G401.6 (cell line): Measurements from ENCODE around the gene ARHGEF39.

ENCODE experiments used
- FAIRE-seq: peaks from 2 replicates; lab custom pipeline; 2012; peaks lifted over from hg19 to GRCh38; lab: Jason Lieb, UNC

Gene ARHGEF39

DNA sequence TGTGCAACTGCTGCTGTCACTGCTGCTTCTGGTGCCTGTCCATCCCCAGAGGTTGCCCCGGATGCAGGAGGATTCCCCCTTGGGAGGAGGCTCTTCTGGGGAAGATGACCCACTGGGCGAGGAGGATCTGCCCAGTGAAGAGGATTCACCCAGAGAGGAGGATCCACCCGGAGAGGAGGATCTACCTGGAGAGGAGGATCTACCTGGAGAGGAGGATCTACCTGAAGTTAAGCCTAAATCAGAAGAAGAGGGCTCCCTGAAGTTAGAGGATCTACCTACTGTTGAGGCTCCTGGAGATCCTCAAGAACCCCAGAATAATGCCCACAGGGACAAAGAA lies 9.0 kb upstream of the ARHGEF39 start:
- FAIRE-seq: no peak

DNA sequence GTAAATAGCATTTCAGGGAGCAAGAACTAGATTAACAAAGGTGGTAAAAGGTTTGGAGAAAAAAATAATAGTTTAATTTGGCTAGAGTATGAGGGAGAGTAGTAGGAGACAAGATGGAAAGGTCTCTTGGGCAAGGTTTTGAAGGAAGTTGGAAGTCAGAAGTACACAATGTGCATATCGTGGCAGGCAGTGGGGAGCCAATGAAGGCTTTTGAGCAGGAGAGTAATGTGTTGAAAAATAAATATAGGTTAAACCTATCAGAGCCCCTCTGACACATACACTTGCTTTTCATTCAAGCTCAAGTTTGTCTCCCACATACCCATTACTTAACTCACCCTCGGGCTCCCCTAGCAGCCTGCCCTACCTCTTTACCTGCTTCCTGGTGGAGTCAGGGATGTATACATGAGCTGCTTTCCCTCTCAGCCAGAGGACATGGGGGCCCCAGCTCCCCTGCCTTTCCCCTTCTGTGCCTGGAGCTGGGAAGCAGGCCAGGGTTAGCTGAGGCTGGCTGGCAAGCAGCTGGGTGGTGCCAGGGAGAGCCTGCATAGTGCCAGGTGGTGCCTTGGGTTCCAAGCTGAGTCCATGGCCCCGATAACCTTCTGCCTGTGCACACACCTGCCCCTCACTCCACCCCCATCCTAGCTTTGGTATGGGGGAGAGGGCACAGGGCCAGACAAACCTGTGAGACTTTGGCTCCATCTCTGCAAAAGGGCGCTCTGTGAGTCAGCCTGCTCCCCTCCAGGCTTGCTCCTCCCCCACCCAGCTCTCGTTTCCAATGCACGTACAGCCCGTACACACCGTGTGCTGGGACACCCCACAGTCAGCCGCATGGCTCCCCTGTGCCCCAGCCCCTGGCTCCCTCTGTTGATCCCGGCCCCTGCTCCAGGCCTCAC lies 8.4 kb upstream of the ARHGEF39 start, which contains the start of gene CA9:
Gene CA9 (plus strand): TSS at position 797 of the 893 bp plus-strand sequence. CDS start 32 bp downstream, at position 829.
- FAIRE-seq: no peak

DNA sequence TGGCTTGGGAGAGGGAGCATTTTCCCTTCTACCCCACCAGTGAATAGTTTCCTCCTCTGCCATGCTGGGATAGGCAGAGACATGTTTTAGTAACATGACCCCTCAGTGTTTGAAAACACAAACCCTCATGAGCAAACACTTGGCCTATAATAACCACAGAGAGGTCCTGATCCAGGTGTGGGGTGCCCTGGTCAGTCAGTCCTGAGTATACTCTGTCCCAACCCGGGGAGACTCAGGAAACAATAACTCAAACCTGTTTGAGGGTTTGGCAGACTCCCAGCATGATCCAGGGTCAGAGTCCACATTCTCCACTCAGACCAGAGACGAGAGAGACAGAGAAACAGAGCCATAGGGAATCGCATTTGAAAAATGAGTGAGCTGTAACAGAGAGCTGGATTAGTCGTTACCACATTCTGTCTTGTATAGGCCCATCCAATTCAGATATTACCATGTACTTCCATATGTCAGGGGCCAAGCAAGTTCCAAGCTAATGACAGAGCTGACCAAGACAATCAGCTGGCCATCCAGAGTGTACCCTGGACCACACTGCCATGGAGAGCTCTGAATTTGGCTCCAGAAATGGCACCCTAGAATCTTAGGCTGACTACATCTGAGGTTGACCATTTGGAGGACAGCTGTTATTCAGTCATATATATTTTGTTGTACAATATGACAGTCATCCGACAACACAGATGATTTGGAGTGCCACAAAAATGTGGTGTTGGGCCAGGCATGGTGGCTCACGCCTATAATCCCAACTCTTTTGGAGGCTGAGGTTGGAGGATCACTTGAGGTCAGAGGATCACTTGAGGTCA lies 4.5 kb upstream of the ARHGEF39 start:
- FAIRE-seq: no peak

DNA sequence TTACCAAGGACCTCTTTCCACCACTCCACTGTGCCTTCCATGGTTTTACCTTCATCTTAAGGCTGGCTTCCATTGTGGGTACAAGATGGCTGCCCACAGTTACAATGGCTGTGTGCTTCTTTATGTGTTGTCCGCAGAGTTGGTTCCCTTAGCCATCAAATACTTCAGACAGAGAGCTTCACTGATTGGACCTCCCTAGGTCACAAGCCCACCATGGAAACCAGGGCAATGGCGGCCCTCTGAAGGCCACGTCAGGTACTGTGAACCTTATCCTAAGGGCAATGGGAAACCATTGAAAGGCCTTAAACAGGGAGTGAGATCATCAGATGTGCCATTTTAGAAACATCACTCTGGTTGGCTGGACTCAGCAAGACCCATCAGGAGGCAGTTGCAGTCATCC lies 2.9 kb upstream of the ARHGEF39 start:
- FAIRE-seq: no peak

DNA sequence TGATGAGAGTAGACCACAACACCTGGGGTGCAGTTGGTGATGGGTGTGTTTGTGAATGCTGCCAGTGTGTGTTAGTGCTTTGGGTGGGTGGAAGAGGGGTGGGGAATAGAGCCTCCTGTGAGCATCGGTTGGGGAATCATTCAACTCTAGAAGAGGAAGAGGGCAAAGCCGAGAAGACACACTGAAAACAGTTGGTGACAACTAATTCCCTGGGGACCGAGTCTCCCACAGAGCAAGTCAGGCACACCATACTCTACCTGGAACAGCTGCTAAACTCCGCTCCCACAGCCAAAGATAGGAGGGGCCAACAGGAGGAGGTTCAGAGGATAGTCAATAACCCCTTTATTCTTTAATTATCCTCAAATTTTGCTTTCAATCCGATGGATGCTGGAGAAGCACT lies 1.6 kb upstream of the ARHGEF39 start:
- FAIRE-seq: no peak

DNA sequence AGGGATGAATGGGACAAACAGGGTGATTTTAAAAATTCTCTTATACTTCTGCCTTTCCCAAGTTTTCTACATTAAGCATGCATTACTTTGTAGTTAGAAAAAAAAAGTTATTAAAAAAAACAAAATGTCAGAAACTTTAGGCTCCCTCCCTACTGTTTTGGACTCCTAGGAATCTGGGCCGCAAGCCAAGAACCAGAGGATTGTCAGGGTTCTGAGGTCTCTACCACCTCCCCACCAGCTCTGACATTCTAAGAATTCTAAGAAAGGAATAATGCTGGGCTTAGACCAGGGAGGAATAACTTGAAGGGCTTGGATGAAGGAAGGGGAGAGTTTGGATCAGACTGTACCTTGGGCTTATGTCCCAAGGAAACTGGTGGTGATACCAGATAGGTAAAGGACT lies 1.1 kb upstream of the ARHGEF39 start:
- no peak for FAIRE-seq

DNA sequence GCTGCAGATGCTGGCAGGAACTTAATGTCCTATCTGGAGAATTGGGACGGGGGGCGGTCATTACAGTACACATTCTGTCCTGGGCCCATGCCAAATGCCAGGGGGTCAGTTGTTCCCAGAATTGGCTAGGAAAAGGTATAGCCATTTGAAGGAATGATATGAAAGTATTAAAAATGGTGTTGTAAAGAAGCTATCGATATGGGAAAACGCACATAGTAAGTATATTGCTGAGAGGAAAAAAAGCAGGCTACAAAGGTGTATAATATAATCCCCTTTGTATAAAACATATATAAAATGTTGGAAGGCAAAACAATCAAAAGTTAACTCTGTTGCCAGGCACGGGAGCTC lies 450 bp upstream of the ARHGEF39 start:
- no peak for FAIRE-seq

DNA sequence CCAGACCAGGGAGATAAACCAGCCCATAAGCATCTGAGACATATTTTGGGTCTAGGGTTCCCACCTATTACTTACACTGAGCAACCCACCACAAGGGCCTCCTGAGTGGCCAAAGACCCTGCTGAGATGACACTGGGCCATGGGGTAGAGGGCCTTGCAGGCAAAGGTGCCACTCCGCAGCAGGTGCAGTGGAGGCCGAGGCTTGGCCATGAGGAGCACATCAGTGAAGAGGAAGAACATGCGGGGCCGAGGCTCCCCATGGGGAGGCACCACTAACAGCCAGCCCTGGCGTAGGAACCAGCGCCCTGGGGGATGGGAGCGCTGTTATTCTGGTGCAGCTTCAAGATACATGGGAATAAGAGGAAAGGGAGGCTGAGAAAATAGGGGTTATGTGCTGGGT lies 2.6 kb downstream of the ARHGEF39 start:
- FAIRE-seq: no peak

DNA sequence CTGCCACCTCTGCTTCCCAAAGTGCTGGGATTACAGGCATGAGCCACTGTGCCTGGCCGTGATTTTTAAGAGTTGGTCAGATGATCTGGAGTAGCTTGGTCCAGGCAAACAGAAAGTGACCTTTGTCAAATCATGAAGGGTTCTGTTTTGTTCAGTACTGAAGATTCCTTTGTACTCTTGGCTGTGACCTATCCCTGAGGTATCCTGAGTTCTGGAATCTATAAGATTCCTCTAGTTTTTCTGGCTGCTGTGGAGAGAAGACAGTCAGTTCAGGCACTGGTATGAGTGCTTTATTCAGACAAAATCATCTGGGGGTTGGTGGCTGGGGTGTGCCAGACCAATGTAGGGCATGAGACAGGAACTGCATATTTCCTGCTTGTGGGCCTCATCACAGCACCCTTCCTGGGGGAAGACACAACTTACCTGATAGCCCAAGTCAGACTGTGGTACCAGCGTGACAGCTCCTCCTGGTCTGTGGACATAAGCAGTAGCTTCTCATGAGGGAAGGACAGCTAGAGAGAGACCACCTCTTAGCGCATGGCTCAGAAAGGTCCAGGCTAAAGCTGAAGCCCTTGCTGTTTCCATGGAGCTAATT lies 3.1 kb downstream of the ARHGEF39 start:
- no peak for FAIRE-seq

DNA sequence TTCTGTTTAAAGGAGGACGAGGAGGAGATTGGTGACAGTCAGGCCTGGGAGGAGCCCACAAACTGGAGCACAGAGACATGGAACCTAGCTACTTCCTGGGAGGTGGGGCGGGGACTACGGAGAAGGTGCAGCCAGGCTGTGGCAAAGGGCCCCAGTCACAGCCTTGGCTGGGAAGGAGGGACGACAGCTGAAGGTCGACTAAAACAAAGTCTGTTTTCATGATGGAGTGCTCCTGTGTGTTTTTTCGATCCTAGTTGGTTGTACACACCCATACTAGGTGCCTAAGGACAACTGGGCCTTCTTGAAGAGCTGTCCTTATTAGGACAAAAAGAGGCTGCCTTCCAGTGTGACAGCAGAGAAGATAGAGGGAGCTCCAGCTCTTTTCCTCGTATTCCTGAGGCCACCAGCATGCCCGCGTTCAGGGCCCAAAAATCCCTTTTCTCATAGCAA lies 4.0 kb downstream of the ARHGEF39 start:
- FAIRE-seq: peak; percentile 53

DNA sequence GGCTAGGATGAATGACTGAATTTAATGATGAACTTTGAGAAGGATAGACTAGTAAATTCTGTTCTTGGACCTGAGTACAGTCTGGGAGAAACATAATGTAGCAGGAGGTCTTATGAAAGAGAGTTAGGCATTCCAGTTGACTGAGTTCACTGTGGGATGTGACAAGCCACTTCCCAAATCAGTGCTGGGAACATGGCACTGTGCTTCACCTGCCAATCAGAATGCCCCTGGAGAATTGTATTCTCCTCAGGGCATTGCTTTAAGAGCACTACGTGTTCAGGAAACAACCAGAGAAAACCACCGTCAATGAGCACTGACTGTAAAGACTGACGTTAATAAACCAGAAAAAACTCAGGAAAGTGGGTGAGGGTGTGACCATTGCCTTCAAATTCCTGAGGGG lies 5.7 kb downstream of the ARHGEF39 start:
- FAIRE-seq: no peak

DNA sequence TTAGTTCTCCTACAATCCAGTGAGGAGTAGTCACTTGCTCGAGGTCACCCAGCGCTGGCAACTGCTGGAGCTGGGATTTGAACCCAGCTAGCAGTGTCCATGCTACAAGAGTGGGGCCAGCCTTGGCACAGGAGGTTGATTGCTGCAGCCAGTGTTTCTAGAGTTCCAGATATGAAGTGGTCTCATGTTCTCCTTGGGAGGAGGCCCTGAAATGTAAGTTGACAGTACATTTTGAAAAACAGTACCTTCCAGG lies 6.1 kb downstream of the ARHGEF39 start:
- FAIRE-seq: no peak

DNA sequence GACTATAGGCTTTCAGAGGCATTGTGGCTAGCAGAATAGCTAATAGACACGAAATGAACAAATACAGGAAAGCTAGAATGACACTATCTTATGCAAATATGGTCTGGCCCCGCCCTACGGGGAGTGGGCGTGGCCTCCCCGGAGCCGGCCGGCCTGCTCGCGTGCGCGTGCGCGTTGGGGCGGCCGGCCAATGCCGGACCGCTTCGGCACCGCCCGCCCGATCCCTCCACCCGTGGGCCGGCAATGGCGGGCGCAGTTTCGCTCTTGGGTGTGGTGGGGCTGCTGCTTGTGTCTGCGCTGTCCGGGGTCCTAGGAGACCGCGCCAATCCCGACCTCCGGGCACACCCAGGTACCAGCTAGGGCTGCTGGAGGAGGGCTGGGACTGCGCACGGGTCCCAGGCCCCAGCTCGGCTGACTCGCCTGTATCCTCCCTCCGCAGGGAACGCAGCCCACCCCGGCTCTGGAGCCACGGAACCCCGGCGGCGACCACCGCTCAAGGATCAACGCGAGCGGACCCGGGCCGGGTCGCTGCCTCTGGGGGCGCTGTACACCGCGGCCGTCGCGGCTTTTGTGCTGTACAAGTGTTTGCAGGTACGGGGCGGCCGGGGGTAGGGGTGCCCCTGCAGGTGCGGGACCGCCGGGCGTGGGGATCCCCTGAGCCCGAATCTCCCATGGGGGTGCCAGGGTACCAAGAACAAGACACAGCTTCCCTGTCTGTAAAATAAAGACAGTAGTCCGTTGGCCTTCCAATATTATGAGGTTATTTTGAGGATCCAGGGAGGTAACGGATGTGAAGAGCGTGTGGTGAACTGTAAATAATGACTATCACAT lies 6.6 kb downstream of the ARHGEF39 start, which contains the start of gene CCDC107:
Gene CCDC107 (plus strand): TSS at position 156 of the 831 bp plus-strand sequence. CDS start 88 bp downstream, at position 244.
- FAIRE-seq: no peak

DNA sequence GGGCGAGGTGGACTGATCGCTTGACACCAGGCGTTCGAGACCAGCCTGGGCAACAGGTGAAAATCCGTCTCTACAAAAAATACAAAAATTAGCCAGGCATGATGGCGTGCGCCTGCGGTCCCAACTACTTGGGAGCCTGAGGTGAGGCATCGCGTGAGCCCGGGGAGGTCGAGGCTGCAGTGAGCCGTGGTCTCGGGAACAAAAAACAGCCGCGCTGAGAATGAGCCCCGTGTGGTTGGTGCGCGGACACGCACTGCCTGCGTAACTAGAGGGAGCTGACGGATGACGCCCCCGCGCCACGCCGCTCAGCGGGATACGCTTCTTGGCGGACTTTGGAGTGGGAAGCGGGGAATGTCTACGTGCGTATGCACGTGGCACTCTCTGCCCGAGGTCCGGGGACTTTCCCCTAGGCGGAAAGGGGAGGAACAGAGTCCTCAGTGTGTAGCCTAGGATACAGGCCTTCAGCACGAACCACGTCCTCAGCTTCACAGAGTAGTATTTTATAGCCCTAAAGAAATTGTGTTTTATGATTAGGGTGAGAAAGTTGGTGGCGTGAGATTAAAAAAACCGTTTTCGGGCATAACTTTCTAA lies 7.4 kb downstream of the ARHGEF39 start, which contains the start of gene RMRP:
Gene RMRP (minus strand): TSS at position 474 of the 591 bp plus-strand sequence.
- FAIRE-seq: peak; percentile 79

DNA sequence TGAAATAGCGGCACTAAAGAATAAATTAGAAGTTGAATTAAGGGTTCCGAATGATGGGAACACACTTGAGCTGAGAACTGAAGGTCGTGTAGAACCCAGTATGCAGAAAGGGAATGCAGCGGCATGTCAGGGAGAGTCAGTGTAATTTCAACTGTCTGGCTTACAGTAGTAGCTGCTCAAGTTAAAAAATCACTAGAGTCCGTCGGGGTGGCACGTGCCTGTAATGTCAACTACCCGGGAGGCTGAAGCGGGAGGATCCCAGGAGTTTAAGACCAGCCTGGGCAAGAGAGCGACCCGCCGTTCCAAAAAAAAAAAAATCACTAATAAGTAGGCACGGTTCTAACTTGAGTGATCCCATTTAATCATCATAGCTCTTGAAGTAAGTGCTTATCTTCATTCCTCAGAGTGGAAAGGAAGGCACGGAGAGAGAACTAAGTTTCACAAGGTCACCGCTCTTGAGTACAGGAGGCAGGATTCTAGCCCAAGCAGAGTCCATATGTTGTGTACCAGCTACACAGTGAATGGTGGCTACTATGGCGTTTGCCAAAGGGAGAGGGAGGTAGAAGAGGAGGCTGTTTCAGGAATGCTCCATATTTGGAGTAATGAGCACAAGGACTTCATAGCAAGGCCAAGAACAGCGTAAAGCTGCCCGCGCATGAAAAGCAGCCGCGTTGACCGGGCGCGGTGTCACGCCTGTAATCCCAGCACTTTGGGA lies 8.0 kb downstream of the ARHGEF39 start:
- FAIRE-seq: no peak

DNA sequence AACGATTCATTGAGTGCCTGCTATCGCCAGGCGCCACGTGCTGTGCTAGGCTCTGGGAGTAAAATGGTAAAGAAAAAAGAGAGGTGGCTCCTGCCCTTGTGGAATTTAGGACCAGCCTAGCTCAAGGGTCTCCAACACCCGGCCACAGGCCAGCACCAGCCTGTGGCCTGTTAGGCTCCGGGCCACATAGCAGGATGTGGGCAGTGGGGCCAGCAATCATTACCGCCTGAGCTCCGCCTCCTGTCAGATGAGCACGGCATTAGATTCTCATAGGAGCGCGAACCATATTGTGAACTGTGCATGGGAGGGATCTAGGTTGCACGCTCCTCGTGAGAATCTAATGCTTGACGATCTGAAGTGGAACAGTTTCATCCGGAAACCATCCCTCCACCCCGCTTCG lies 8.6 kb downstream of the ARHGEF39 start:
- FAIRE-seq: no peak

DNA sequence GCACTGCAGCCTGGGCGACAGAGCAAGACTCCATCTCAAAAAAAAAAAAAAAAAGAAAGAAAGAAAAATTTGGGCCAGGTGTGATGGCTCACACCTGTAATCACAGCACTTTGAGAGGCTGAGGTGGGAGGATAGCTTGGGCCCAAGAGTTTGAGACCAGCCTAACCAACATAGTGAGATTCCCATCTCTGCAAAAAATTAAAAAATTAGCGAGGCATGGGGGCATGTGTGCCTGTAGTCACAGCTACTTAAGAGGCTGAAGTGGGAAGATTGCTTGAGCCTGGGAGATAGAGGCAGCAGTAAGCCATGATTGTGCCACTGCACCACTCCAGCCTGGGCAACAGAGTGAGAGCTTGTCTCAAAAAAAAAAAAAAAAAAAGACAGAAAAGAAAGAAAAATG lies 11.4 kb downstream of the ARHGEF39 start:
- FAIRE-seq: no peak

DNA sequence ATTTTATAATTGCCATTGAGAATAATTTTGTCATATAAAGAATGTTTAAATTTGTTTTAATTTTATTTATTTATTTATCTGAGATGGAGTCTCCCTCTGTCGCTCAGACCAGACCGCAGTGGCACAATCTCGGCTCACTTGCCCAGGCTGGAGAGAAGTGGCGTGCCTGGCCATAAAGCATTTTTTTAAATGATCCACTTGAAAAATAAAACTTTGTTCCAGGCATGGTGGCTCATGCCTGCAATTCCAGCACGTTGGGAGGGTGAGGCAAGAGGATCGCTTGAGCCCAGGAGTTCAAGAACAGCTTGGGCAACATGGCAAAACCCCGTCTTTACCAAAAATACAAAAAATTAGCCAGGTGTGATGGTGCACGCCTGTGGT lies 12.2 kb downstream of the ARHGEF39 start:
- FAIRE-seq: no peak

DNA sequence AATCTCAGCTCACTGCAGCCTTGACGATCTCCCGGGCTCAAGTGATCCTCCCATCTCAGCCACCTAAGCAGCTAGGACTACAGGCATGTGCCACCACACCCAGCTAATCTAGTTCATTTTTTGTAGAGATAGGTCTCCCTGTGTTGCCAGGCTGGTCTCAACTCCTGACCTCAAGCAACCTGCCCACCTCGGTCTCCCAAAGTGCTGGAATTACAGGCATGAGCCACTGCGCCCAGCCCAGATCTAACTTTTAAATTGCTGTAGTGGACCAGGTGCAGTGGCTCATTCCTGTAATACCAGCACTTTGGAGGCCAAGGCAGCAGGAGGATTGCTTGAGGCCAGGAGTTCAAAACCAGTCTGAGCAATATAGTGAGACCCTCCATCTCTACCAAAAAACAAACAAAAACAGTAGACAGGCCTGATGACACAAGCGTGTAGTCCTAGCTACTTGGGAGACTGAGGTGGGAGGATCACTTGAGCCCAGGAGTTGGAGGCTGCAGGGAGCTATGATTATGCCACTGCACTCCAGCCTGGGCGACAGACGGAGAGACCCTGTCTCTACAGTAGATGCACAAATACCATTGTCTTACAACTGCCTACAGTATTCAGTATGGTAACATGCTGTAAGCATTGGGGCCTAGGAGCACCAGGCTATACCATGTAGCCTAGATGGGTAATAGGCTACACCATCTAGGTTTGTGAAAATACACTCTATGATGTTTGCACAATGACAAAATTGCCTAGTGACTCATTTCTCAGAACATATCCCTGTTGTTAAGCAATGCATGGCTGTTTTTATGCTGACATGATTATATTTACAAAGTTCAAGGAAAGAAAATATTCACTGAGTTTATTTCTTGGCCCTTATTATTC lies 12.8 kb downstream of the ARHGEF39 start:
- no peak for FAIRE-seq
